Measurements from ENCODE around the gene RAI14.

The RAI14 gene

GRCh38 chr5:34731435-34732232 is 75.5 kb downstream of the RAI14 start:
- no peak overlapping the region for H3K4me3 ChIP-seq (ENCODE audit: low read depth, low read length)
- no peak for TF ChIP-seq CTCF (IDR thresholded peaks at IDR 0.05; ENCODE audit: borderline replicate concordance, insufficient read depth, low read depth, low read length)

DNA sequence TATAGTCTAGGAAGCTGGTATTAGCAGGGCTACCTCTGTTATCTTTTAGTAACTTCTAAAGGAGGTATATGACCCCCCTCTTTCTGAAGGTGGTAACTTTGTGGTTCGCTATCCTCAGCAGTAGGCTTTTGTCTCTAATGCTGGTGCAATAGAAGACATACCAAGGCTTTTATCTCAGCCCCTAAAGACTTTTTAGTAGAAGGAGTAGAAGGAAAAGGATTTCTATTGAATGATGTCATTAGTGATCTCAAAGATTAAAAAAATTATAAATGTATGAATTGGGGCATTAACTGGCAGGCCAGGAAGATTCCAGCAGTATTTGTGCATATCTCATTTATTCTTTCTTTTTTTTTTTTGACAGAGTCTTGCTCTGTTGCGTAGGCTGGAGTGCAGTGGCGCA is 78.2 kb downstream of the RAI14 start:
- TF ChIP-seq CTCF (IDR thresholded peaks at IDR 0.05; ENCODE audit: borderline replicate concordance, insufficient read depth, low read depth, low read length), result no peak
- H3K4me3 ChIP-seq (ENCODE audit: low read depth, low read length), result no peak overlapping the region

GRCh38 chr5:34735491-34736426 is 79.6 kb downstream of the RAI14 start:
- no peak overlapping the region for H3K4me3 ChIP-seq (ENCODE audit: low read depth, low read length)
- no peak for TF ChIP-seq CTCF (IDR thresholded peaks at IDR 0.05; ENCODE audit: borderline replicate concordance, insufficient read depth, low read depth, low read length)

- no peak overlapping the region for H3K4me3 ChIP-seq (ENCODE audit: low read depth, low read length)
- TF ChIP-seq CTCF (IDR thresholded peaks at IDR 0.05; ENCODE audit: borderline replicate concordance, insufficient read depth, low read depth, low read length), result no peak
Measured at GRCh38 chr5:34736445-34737115, 80.5 kb downstream of the RAI14 start.

DNA sequence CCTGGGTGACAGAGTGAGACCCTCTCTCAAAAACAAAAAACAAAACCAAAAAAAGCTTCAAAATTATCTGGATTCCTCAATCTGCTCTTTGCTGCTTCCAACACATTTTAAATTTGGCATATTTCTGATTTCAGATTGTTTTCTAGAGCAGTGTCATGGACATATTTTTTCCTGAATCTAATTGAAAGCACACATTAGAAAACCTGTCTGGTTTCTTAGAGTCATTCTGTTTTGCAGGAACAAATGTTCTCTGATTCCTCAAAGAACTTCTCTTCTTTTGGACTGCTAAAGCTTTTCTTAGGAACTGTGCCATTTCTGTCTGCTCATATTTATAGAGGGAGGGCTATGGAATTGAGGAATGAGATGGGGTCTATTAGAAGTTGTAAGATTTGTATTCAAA is 81.6 kb downstream of the RAI14 start:
- TF ChIP-seq CTCF (IDR thresholded peaks at IDR 0.05; ENCODE audit: borderline replicate concordance, insufficient read depth, low read depth, low read length), result no peak
- no peak overlapping the region for H3K4me3 ChIP-seq (ENCODE audit: low read depth, low read length)

DNA sequence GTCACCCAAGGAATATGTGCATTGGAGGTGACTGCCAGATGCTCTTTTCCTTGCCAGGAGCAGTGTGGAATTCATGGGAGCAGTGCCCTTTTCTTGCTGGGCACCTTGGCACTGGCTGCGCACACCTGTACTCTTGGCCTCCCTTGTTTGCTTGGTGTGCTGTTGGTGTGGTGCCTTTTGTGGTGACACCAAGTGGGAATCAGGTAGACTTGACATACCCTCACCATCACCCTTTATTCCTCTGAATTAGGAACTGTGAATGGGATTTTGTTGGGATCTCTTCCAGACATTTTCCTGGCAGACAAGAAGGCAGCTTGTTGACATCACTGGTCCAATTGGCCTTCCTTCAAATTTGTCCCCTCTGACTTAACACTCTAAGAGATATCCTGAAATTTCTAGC is 82.3 kb downstream of the RAI14 start:
- no peak for TF ChIP-seq CTCF (IDR thresholded peaks at IDR 0.05; ENCODE audit: borderline replicate concordance, insufficient read depth, low read depth, low read length)
- no peak overlapping the region for H3K4me3 ChIP-seq (ENCODE audit: low read depth, low read length)

Data from GM12875 (cell line).